GM19328 (cell line): ENCODE measurements around the gene ENTHD1.

Experiments used
- ATAC-seq: cut with Tn5 transposase; IDR thresholded peaks from one replicate; pipeline ENCODE4 v1.9.1; 2021; ENCODE audit warnings: mild to moderate bottlenecking, moderate library complexity; ENCODE audit not compliant: unreplicated experiment

The ENTHD1 gene

DNA sequence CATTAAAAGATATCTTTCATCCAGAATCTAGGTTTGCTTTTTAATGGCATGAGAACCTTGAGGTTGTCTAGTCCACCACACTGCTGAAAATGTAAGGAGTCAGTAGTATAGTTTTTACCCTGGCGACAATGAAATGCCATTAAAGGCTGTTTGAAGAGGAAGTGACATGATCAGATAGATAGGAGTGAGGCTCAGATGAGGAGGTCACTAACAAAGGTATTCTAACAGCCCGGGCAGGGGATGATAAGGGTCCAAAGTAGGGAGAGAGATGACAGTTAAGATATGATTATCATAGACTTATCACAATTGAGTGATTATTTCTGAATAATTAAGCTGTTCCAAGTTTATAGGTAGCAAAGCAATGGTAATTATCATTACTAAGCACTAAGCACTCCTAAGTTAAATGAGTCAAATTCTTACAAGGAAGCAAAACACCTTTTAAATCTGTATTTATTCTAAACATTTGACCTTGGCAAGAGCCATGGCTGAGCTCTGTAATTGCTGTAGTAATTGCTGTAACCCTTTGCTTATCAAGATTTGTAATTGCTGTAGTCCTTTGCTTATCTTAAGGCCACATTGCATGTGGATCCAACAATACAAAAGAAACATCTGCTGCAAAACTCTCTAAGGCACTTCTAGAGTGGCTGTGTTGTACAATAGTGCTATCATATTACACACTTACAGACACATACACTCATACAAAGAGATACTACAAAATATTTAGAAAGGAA is 92.6 kb downstream of the ENTHD1 start:
- no peak for ATAC-seq

DNA sequence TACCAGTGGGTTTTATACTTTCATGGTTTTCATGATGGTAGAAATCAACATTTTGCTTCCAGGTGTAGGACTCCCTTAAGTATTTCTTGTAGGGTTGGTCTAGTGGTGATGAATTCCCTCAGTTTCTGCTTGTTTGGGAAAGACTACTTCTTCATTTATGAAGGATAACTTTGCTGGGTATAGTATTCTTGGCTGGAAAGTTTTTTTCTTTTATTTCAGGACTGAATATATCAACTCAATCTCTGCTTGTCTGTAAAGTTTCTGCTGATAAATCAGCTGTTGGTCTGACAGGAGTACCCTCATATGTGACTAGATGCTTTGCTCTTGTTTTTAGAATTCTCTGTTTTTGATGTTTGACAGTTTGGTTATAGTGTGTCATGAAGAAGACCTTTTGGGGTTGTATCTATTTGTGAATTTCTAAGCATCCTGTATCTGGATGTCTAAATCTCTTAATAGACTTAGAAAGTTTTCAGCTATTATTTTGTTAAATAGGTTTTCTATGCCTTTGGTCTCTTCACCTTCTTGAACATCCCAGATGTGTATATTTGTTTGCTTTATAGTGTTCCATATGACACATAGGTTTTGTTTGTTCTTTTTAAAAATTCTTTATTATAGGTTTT is 95.9 kb downstream of the ENTHD1 start:
- no peak for ATAC-seq

DNA sequence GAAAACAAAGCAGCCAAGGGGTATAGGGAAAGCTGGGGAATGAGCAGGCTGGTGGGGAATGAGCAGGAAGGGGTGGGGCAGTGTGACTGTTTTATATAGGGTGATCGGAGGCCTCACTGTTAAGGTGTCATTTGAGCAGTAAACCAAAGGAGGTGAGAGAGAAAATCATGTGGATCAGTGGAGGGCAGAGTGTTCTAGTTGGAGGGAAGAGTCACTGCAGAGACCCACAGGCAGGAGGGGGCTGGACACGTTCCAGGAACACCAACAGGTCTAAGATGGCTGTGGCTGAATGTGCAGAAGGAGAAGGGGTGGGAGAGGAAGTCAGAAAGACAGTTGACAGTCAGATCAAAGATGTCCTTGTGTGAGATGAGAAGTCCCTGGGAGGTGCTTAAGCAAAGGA is 103.8 kb downstream of the ENTHD1 start:
- no peak for ATAC-seq

- no peak for ATAC-seq
Observed at GRCh38 chr22:39785232-39785631, 108.3 kb downstream of the ENTHD1 start.

- ATAC-seq = no peak
Observed at GRCh38 chr22:39777716-39778454, 115.7 kb downstream of the ENTHD1 start.

DNA sequence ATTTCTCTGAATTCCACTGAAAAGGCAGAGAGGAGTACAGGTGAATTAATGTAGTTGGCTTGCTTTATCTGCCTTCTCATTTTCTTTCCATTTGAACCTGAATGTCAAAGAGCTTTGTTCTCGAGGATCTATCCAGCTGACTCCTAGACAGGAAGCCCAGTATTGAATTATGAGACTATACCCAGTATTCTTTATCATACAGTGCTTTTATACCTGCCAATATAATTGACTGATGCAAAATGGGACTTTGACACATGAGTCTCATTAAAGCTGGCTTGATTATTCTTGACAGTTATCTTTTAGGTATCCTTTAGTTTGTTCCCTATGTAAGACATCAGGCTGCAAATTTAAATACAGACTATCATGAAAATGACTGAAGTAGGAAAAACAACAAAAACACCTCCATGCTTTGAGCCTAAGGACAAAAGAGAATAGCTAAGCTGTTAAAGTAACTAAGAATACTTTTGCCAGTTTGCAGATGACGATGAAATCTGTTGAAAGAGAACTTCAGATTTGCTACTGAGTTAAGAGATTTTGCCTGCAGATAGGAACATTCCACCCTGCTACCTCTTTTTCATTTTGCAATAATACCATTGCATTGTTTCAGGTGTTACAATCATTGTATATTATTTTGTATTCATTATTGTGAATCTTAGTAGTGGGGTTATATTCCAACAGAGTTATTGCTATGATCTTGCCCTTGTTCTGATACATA is 117.1 kb downstream of the ENTHD1 start:
- ATAC-seq = no peak

GRCh38 chr22:39773976-39774539 is 119.5 kb downstream of the ENTHD1 start:
- ATAC-seq = peak; percentile 65

GRCh38 chr22:39773503-39773902 is 120.1 kb downstream of the ENTHD1 start:
- ATAC-seq = no peak

GRCh38 chr22:39771486-39771885 is 122.1 kb downstream of the ENTHD1 start:
- ATAC-seq = no peak

DNA sequence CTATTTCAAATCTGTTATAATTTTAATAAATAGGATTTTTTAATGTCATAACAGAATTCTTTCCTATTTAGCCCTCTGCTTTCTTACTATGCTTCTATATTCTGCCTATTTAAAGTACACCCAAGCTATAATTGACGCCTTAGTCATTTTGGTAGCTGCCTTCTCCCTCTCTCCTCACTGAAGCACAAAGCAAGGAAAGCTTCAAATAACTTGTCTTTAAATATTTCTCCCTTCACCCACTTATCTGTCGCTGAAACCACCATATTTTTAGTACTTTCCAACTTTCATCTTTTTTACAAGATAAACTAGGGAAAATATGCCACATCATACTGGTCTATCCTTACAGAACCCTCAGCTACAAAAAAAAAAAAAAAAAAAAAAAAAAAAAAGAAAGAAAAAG is 127.9 kb downstream of the ENTHD1 start:
- no peak for ATAC-seq

DNA sequence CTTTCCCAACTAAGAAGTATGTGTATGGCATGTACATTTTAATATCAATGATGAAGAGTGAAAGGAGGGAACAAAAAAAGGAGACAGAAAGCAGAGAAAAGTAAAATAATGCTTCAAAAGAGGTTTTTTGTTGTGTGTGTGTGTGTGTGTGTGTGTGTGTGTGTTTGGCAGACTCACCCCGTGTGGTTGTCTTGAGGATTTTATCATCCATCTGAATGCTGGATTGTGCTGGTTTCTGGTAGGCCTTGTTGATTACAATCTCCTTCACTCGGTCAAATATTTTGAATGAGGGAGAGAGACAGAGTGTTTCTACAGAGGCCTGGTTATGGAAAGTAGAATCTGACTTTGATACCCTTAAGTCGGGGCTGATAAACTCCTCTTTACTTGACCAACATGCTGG is 128.5 kb downstream of the ENTHD1 start:
- ATAC-seq = no peak

DNA sequence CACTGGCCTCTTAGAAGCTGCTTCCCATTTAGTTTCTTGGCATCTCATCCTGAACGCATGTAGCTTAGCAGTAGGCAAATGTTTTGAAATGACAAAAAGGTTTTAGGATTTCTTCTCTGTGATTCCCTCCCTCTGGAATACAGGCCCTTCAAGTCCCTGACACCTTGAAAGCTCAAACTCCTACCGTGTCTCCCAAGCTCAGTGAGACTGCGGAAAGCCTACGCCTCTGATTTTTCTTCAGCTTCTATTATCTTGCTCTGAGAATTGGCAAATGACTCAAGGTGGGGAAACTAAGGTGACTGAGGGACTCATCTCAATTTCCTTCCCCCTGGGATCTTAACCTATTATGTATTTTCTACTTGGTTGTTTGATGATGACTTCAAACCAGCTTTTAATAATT is 130.3 kb downstream of the ENTHD1 start:
- ATAC-seq = no peak

DNA sequence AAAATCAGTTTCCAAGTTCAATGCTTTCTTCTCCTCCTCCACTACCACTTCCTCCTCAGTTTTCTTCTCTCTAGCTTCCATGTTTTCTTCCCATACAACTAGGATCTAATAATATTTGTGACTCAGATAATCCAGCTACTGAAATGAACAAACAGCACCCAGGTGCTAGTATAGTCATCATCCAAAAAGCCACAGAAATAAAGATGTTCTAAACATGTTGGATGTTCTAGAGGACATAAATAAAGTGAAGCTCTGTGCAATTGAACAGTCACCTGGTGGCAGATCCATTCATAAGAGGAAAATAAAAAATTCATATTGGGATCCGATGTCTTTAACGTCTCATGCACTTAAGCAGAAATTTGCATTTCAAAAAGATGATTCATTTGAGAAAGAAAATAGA is 142.8 kb downstream of the ENTHD1 start:
- no peak for ATAC-seq

- no peak for ATAC-seq
Observed at GRCh38 chr22:39748877-39749276, 144.7 kb downstream of the ENTHD1 start.

DNA sequence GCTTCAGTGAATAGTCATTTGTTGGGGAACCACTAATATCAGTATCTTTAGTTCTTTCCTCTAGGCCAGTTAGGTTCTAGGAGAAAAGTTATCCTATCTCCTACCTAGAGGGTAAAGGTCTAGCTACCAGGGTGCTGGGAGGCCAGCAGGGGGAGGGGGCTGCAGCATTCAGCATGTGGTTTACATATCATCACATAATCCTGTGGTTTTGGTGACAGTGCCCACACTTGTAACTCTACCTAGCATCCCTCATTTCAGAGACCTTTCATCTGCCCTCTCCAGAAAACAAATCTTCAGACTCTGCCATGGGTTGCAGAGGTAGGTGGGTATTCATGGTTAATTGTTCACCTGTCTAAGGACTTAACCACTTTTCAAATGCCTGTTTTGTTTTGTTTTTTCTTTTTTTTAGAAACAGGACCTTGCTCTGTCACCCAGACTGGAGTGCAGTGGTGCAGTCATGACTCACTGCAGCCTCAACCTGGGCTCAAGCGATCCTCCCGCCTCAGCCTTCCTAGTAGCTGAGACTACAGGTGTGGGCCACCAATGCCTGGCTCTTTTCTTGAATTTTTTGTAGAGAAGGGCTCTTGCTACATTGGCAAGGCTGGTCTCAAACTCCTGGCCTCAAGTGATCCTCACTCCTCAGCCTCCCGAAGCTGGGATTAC is 146.8 kb downstream of the ENTHD1 start:
- no peak for ATAC-seq

DNA sequence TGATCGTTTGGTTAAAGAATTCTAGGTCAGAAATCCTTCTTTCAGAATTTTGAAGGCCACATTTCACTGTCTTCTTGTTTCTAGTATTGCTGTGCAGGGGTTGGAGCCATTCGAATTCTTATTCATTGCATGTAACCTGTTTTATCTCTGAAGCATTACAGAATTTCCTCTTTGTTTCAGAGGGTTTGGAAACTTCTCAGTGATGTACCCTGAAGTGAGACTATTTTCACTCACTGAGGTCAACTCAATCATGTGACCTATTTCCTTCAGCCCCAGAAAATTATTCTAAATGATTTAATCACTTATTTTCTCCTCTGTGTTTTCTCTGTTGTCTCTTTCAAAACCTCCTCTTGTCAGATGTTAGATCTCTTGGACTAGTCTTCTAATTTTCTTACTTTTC is 147.8 kb downstream of the ENTHD1 start:
- no peak for ATAC-seq

DNA sequence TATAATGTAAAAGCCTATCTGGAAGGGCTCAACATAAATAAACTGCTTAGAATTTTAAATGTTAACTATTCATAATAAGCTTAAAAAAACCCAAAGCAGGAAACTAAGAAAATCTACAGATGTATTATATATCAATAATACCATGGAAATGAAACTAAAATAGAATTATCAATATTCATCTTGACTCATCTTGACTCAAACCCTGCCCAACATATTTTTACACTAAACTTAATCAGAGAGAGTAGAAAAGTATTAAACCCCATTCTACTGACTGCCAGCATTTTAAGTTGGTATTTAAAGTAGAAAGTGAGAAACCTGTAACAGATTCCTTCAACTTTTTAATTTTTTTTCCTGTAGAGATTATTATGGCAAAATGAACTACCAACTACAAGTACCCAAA is 149.2 kb downstream of the ENTHD1 start:
- no peak for ATAC-seq

DNA sequence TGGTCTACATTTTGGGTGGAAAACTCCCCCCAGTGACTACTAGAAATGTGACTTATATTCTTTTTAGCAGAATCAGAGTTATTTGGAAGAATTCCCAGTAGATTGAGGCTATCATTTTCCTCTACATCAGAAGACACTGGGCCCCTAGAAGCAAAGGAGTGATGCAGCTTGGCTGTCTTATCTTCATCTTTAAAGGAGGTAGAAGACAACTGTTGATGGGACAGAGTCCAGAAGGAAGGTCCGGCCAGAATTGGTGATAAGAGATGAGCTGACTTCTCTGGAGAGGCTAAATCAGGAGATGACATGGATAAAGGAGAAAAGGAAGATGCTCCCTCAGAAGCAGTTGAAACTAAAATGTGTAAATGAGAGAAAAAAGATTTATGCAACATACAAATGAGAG is 149.6 kb downstream of the ENTHD1 start:
- no peak for ATAC-seq

DNA sequence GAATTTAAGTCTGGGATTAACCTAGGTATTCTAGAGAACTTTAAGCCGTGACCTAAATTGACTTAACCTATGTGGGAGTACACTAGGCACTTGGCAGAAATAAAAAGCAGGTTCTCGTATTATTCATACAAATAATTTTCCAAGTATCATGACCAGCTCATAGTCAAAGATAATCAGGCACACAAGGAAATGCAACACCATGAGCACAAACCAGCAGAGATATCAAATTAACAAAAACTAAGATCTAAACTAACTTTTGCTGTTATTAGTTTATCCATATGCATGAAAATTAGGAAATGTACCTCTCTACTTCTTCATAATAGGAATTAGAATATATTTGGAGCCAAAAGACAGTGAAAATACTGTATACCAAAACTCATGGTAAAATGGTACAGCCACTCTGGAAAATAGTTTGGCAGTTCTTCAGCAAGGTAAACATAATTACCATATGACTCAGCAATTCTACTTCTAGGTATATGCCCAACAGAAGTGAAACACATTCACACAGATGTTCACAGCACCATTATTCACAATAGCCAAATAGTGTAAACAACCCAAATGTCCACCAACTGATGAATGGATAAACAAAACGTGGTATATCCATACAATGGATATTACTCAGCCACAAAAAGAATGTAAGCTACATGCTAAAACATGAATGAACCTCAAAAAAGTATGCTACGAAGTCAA is 154.1 kb downstream of the ENTHD1 start:
- no peak for ATAC-seq

DNA sequence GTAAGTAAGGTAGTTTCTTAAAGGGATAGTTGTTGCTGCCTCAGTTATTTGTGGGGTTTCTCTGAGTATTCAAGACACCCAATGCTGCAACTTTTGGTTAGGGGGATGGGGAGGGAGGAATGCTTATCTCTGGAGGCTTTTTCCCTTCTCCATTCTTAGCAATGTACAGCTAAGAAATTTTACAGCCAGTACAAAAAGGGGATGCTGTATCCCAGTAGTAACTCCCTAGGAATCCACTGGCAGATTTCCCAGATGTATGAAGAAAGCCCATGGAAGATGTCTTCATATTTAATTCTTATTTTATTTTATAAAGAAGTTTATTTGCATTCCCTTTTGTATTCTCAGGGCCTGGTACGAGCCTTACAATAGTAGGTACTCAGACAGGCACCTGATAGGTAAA is 154.8 kb downstream of the ENTHD1 start:
- ATAC-seq = no peak
